ENCODE data around the gene NFIA. TPM values are rescaled to one million over a fixed set of nuclear protein-coding genes. Genes with fewer than 3 reads are reported as not detected.

The NFIA gene
- total RNA-seq, 1 experiment from 2014 or later = 20.9 TPM

- Histone ChIP-seq H3K4me1 (ENCODE audit: control insufficient read depth, insufficient read depth, low read length) (peaks cover 11% of the 10 kb centered on the region), H3K4me3 (ENCODE audit: low read depth in 2 of 2, low read length in 2 of 2) (no peak overlapping the region), H3K9me3 (ENCODE audit: control insufficient read depth, insufficient read depth, low read depth, low read length) (no peaks in the 10 kb centered on the region), H3K27me3 (ENCODE audit: control insufficient read depth, insufficient read depth, low read length) (no peaks in the 10 kb centered on the region), H3K36me3 (ENCODE audit: control insufficient read depth, insufficient read depth, low read length) (no peaks in the 10 kb centered on the region), H3K27ac (ENCODE audit: low read length) (no peak overlapping the region; the same call in 1 of the 2 replicates)
- BruUV-seq (replicated peaks) = no TSS peak
- DNase-seq (ENCODE audit: low read depth, low spot score) = no peak
- TF ChIP-seq CTCF (IDR thresholded peaks at IDR 0.05) = no peak
- TF ChIP-seq POLR2AphosphoS5 (IDR thresholded peaks at IDR 0.05; ENCODE audit: low read depth, low read length) = no peak
- intact Hi-C loops (cut with micrococcal nuclease; ENCODE audit: unreplicated experiment) (no loop called here), in situ Hi-C loops (cut with HindIII; ENCODE audit: low pct_unique_long_range_greater_than_20kb, low sequenced_read_pairs) (no loop called here)
- CTCF ChIA-PET = no interaction called here
- no peak for ATAC-seq
- POLR2A ChIA-PET = interaction anchor here (0.6 kb wide), 2 partner anchors 42 to 96 kb away, joined by 4 to 8 read pairs; no protein-coding TSS in a partner anchor
Measured at GRCh38 chr1:61120246-61120840, 38.0 kb downstream of the NFIA start.

DNA sequence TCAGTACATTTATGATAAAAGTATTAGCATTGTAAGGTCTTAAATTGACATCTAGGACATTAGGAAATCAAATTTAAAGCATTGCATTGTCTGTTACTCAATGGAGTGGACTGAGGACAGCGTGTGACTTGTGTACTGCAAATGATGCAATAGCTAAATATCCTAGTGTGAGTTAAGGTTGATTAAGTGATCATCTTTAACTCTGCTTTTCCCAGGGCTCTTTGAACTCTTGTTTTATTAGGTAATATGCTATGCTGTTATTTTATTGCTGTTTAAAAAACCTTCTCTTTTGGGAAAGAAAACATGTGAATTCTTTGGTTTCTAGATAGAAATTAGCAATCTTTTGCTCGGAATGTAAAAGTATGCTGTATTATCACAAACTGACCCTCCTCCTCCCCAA lies 38.6 kb downstream of the NFIA start:
- Histone ChIP-seq H3K27ac (ENCODE audit: low read length) (peak overlapping the region; percentile 55; the same call in 1 of the 2 replicates), H3K4me3 (ENCODE audit: low read depth in 2 of 2, low read length in 2 of 2) (no peak overlapping the region), H3K9me3 (ENCODE audit: control insufficient read depth, insufficient read depth, low read depth, low read length) (no peaks in the 10 kb centered on the region), H3K4me1 (ENCODE audit: control insufficient read depth, insufficient read depth, low read length) (peaks cover 11% of the 10 kb centered on the region), H3K36me3 (ENCODE audit: control insufficient read depth, insufficient read depth, low read length) (no peaks in the 10 kb centered on the region), H3K27me3 (ENCODE audit: control insufficient read depth, insufficient read depth, low read length) (no peaks in the 10 kb centered on the region)
- DNase-seq (ENCODE audit: low read depth, low spot score) (no peak), ATAC-seq (no peak)
- CTCF ChIA-PET = no interaction called here
- intact Hi-C loops (cut with micrococcal nuclease; ENCODE audit: unreplicated experiment) (no loop called here), in situ Hi-C loops (cut with HindIII; ENCODE audit: low pct_unique_long_range_greater_than_20kb, low sequenced_read_pairs) (no loop called here)
- POLR2A ChIA-PET = interaction anchor here (0.6 kb wide), 2 partner anchors 43 to 96 kb away, joined by 4 to 8 read pairs; no protein-coding TSS in a partner anchor
- TF ChIP-seq CTCF (IDR thresholded peaks at IDR 0.05) (no peak), SIN3A (IDR thresholded peaks at IDR 0.05; ENCODE audit: borderline replicate concordance, insufficient read depth, low read depth, low read length) (no peak), TCF7L2 (IDR thresholded peaks at IDR 0.05; ENCODE audit: low read depth, low read length) (no peak), REST (IDR thresholded peaks at IDR 0.05; ENCODE audit: insufficient read depth in 1 of 2, low read depth in 2 of 2, low read length in 1 of 2) (no peak), POLR2AphosphoS5 (IDR thresholded peaks at IDR 0.05; ENCODE audit: low read depth, low read length) (no peak)
- BruUV-seq (replicated peaks) = no TSS peak

Measured in Panc1 (cell line).